Suprapubic skin (tissue), 4 donors: ENCODE data around the gene JPH3. TPM values are rescaled to one million over a fixed set of nuclear protein-coding genes. Genes with fewer than 3 reads are reported as not detected.

Experiments used
- DNase-seq, 2 donors: peaks; one replicate each; pipeline ENCODE4 v3.0.0-alpha.2; 2019; ENCODE audit warnings: low spot score in 2 of 2
- H3K27ac ChIP-seq: fragments of 200-600 bp; sonication (generic); one replicate; pipeline ENCODE4 v1.5.1; 2019
- H3K27me3 ChIP-seq: fragments of 200-600 bp; sonication (generic); one replicate; pipeline ENCODE4 v1.5.1; 2019
- H3K36me3 ChIP-seq: fragments of 200-600 bp; sonication (generic); one replicate; pipeline ENCODE4 v1.5.1; 2019
- H3K4me1 ChIP-seq: fragments of 200-600 bp; sonication (generic); one replicate; pipeline ENCODE4 v1.5.1; 2019
- H3K4me3 ChIP-seq: fragments of 200-600 bp; sonication (generic); one replicate; pipeline ENCODE4 v1.5.1; 2019; ENCODE audit warnings: mild to moderate bottlenecking
- H3K9me3 ChIP-seq: fragments of 200-600 bp; sonication (generic); one replicate; pipeline ENCODE4 v1.5.1; 2019
- EP300 ChIP-seq: sonication (generic); formaldehyde crosslinking; IDR thresholded peaks from one replicate; pipeline ENCODE4 v1.6.1; 2017; ENCODE audit warnings: antibody characterized with exemption
- POLR2A ChIP-seq, 2 donors: fragments of 450-650 bp; IDR thresholded peaks; one replicate each; pipeline ENCODE4 v1.6.1; 2017; ENCODE audit warnings: antibody characterized with exemption in 2 of 2, mild to moderate bottlenecking in 2 of 2, moderate library complexity in 2 of 2
- POLR2AphosphoS5 ChIP-seq, 3 donors: sonication (generic); formaldehyde crosslinking; IDR thresholded peaks; one replicate each; pipeline ENCODE4 v1.6.1; 2017; ENCODE audit warnings: antibody characterized with exemption in 3 of 3
- WGBS: methylation state at CpG from one replicate; pipeline ENCODE4 v1.1.5; 2018; 5-methylcytosine and 5-hydroxymethylcytosine counted together
- total RNA-seq, 4 donors: library from RNA; depleted of rRNA; stranded (reverse); fragments of >200 nt; gene quantifications; one replicate each; pipeline ENCODE4 v1.1.0, GENCODE V29; 2016
- TF ChIP-seq, protein P1 (sequence below), 2 donors: fragments of 200-600 bp in 1 of 2; fragments of 450-650 bp in 1 of 2; sonication (generic) in 1 of 2; IDR thresholded peaks; one replicate each; pipeline ENCODE4 v1.5.1; 2016 to 2019; ENCODE audit warnings: antibody characterized with exemption in 2 of 2, mild to moderate bottlenecking in 1 of 2, moderate library complexity in 1 of 2

JPH3 gene
- total RNA-seq, 4 donors from 2014 or later = not detected

DNA sequence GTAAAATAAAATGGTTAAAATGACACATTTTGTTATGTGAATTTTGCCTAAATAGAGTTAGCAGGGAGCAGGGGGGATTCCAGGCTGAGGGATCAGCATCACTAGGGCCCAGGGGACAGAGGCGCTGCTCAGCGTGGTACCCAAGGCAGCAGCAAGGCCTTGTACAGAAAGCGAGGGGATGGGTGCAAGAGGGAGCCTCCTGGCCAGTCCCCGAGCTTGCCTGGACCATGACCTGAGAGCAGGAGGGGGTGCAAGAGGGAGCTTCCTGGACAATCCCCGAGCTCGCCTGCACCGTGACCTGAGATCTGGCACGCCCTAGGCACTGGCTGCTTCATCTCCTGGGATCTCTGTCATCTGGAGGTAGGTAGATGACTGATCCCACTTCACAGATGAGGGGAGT is 17.3 kb upstream of the JPH3 start:
- Histone ChIP-seq H3K27me3 (peaks cover 69% of the 10 kb centered on the region), H3K27ac (no peak overlapping the region), H3K4me1 (peaks cover 20% of the 10 kb centered on the region), H3K9me3 (no peaks in the 10 kb centered on the region), H3K36me3 (no peaks in the 10 kb centered on the region), H3K4me3 (no peak overlapping the region)
- TF ChIP-seq, protein P1, sequence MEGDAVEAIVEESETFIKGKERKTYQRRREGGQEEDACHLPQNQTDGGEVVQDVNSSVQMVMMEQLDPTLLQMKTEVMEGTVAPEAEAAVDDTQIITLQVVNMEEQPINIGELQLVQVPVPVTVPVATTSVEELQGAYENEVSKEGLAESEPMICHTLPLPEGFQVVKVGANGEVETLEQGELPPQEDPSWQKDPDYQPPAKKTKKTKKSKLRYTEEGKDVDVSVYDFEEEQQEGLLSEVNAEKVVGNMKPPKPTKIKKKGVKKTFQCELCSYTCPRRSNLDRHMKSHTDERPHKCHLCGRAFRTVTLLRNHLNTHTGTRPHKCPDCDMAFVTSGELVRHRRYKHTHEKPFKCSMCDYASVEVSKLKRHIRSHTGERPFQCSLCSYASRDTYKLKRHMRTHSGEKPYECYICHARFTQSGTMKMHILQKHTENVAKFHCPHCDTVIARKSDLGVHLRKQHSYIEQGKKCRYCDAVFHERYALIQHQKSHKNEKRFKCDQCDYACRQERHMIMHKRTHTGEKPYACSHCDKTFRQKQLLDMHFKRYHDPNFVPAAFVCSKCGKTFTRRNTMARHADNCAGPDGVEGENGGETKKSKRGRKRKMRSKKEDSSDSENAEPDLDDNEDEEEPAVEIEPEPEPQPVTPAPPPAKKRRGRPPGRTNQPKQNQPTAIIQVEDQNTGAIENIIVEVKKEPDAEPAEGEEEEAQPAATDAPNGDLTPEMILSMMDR (IDR thresholded peaks at IDR 0.05) = no peak
- TF ChIP-seq EP300 (no peak), POLR2A (IDR thresholded peaks at IDR 0.05) (no peak), POLR2AphosphoS5 (IDR thresholded peaks at IDR 0.05) (no peak)
- no peak for DNase-seq
- WGBS = 94% methylated on average over 4 of the region's 8 CpGs

DNA sequence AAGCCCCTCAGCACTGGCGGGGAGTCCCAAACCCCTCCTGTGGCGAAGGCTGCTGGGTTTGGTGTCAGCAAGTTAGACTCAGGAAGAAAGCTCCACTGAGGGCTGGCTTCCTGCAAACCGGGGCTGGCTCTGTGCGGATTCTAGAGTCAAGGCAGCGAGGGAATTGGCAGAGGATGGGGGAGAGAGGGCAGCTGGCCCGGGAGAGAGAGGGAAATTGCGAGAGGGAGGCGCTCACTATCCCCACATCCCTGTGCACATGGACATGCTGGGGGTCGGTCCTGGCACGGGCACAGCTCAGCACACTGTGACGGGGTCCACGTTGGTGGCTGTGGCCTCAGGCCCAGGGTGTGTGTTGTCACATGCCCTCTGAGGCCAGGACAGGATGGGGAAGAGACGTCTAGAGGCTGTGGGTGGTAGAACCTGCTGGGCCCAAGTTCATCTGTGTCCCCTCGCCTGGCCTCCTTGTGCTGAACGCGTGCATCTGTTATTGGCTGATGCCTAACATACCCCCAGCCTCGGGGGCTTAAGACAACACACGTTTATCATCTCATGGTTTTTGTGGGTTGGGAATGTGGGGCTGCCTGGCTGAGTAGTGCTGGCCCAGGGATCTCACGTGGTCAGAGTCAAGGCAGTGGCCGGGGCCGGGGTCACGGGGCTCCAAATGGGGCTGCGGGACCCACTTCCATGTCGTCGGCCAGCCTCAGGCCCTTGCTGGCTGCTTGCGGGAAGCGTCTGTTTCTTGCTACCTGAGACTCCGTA is 16.7 kb upstream of the JPH3 start:
- Histone ChIP-seq H3K36me3 (no peaks in the 10 kb centered on the region), H3K9me3 (no peaks in the 10 kb centered on the region), H3K4me1 (peaks cover 20% of the 10 kb centered on the region), H3K4me3 (no peak overlapping the region), H3K27ac (no peak overlapping the region), H3K27me3 (peaks cover 73% of the 10 kb centered on the region)
- DNase-seq = no peak
- WGBS = 51% methylated on average over 19 of the region's 28 CpGs
- no peak for TF ChIP-seq POLR2AphosphoS5 (IDR thresholded peaks at IDR 0.05)
- TF ChIP-seq POLR2A (IDR thresholded peaks at IDR 0.05) = no peak
- TF ChIP-seq, protein P1 (IDR thresholded peaks at IDR 0.05) = no peak
- no peak for TF ChIP-seq EP300

DNA sequence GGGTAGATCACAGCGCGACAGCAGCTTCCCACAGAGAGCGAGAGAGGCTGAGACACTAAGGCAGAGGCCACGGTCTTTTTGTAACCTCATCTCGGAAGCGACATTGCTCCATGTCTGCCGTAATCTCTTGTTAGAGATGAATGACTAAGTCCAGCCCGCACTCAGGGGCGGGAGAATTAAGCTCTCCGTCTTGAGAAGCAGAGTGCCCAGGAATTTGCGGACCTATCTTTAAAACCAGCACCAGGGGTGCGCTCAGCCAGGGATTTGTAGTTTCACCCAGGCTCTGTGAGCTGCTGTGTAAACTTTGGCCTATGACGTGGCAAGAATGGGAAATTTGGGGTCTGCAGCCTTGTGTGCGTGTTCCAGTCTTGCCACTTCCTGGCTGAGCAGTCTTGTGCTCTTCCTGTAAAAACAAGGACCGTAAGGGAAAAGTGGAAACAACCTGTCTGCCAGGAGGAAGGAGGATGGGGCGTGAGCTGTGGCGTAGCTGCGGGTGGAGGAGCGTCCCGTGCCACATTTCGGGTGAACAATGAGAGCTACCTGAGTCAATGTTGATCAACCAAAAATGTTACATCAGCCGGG is 16.0 kb upstream of the JPH3 start:
- no peaks in the 10 kb centered on the region for H3K36me3 ChIP-seq
- no peak for DNase-seq
- no peak overlapping the region for H3K4me3 ChIP-seq
- H3K9me3 ChIP-seq = no peaks in the 10 kb centered on the region
- no peak overlapping the region for H3K27ac ChIP-seq
- WGBS = 79% methylated on average over 20 of the region's 22 CpGs
- TF ChIP-seq, protein P1 (IDR thresholded peaks at IDR 0.05) = no peak
- TF ChIP-seq EP300 (no peak), POLR2AphosphoS5 (IDR thresholded peaks at IDR 0.05) (no peak), POLR2A (IDR thresholded peaks at IDR 0.05) (no peak)
- H3K27me3 ChIP-seq = peaks cover 78% of the 10 kb centered on the region
- peaks cover 15% of the 10 kb centered on the region for H3K4me1 ChIP-seq

DNA sequence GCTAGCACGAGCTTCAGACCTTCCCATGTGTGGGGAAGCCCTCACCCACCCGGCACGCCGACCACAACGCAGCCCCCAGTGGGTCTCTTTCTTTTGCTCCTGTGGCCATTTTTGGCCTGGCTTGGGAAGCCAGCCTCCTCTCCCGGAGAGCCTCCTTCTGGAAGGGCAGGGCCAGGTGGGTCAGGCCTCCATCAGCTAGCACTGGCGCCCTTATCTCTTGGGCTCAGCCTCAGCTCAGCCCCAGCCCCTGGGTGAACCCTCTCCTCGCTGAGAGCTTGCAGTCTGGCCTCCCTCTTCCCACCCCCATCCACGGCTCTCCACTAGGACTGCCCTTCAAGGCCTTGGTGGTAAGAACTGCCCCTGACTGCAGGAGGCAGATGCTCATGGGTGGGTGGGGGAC is 14.7 kb upstream of the JPH3 start:
- 79% methylated on average over 9 of the region's 9 CpGs for WGBS
- no peak for TF ChIP-seq POLR2AphosphoS5 (IDR thresholded peaks at IDR 0.05)
- TF ChIP-seq, protein P1 (IDR thresholded peaks at IDR 0.05) = no peak
- no peak for TF ChIP-seq POLR2A (IDR thresholded peaks at IDR 0.05)
- no peak for TF ChIP-seq EP300
- Histone ChIP-seq H3K9me3 (no peaks in the 10 kb centered on the region), H3K27ac (no peak overlapping the region), H3K4me3 (no peak overlapping the region), H3K4me1 (peaks cover 4% of the 10 kb centered on the region), H3K36me3 (no peaks in the 10 kb centered on the region), H3K27me3 (peaks cover 83% of the 10 kb centered on the region)
- no peak for DNase-seq

DNA sequence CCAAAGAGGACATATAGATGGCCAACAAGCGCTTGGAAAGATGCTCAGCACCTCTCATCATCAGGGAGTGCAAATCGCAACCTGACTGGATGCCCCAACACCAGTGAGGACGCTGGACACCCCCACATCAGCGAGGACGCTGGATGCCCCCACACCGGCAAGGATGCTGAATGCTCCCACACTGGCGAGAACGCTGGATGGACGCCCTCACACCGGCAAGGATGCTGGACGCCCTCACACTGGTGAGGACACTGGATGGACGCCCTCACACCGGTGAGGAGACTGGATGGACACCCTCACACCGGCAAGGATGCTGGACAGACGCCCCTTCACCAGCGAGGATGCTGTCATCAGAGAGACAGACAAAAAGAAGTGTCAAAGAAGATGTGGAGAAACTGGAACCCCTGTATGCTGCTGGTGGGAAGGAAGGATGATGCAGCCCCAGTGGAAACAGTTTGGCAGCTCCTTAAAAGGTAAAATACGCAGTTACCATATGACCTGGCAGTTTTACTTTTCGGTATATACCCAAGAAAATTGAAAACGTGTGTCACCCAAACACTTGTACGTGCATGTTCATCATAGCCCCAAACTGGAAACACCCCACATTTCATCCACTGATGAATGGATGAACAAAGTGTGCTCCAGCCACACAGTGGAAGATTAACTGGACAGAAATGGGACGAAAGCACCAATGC is 10.1 kb upstream of the JPH3 start:
- Histone ChIP-seq H3K9me3 (no peaks in the 10 kb centered on the region), H3K4me1 (no peaks in the 10 kb centered on the region), H3K27me3 (peaks cover 68% of the 10 kb centered on the region), H3K27ac (no peak overlapping the region), H3K4me3 (no peak overlapping the region), H3K36me3 (no peaks in the 10 kb centered on the region)
- DNase-seq = no peak
- WGBS = 68% methylated on average over 18 of the region's 21 CpGs
- no peak for TF ChIP-seq EP300
- no peak for TF ChIP-seq POLR2A (IDR thresholded peaks at IDR 0.05)
- TF ChIP-seq, protein P1 (IDR thresholded peaks at IDR 0.05) = no peak
- TF ChIP-seq POLR2AphosphoS5 (IDR thresholded peaks at IDR 0.05) = no peak
